DND-41 (cell line): ENCODE measurements around the gene TBXA2R.

Experiments used
- ATAC-seq: fragments of 200-7000 bp; cut with Tn5 transposase; 3 replicates; pipeline ENCODE4 v1.9.1; 2021; ENCODE audit warnings: low read depth; ENCODE audit not compliant: insufficient read depth
- DNase-seq: peaks from one replicate; pipeline ENCODE4 v3.0.0-alpha.2; 2020
- H2AFZ ChIP-seq: 2 replicates; pipeline ENCODE4 v1.6.0; 2012; ENCODE audit warnings: low read depth, low read length
- H3K27ac ChIP-seq: 2 replicates; pipeline ENCODE4 v1.5.1; 2012; ENCODE audit warnings: low read length, inconsistent platforms
- H3K27me3 ChIP-seq: fragments of 200-600 bp; sonication (generic); 2 replicates; pipeline ENCODE4 v1.6.0; 2012; ENCODE audit warnings: low read length, mild to moderate bottlenecking, inconsistent platforms; ENCODE audit not compliant: insufficient read depth, poor library complexity
- H3K36me3 ChIP-seq: 2 replicates; pipeline ENCODE4 v1.5.1; 2012; ENCODE audit warnings: low read length, inconsistent platforms; ENCODE audit not compliant: insufficient read depth
- H3K4me1 ChIP-seq: 2 replicates; pipeline ENCODE4 v1.5.1; 2012; ENCODE audit warnings: mild to moderate bottlenecking, low read length; ENCODE audit not compliant: insufficient read depth
- H3K4me2 ChIP-seq: 2 replicates; pipeline ENCODE4 v1.6.0; 2012; ENCODE audit warnings: mild to moderate bottlenecking, moderate library complexity, low read length, inconsistent platforms; ENCODE audit not compliant: insufficient read depth
- H3K4me3 ChIP-seq, 2 experiments: fragments of 200-600 bp in 1 of 2; shearing (Covaris generic) in 1 of 2; 2 replicates each; pipeline ENCODE4 v1.5.1; 2012 to 2016; ENCODE audit warnings: inconsistent platforms in 2 of 2, low read length in 2 of 2, mild to moderate bottlenecking in 2 of 2, low read depth in 1 of 2, moderate library complexity in 1 of 2
- H3K79me2 ChIP-seq: 2 replicates; pipeline ENCODE4 v1.6.0; 2012; ENCODE audit warnings: low read length, inconsistent platforms; ENCODE audit not compliant: insufficient read depth
- H3K9ac ChIP-seq: 2 replicates; pipeline ENCODE4 v1.6.0; 2012; ENCODE audit warnings: low read depth, mild to moderate bottlenecking, inconsistent platforms, low read length, moderate library complexity
- H3K9me3 ChIP-seq: 2 replicates; pipeline ENCODE4 v1.5.1; 2012; ENCODE audit warnings: low read length, moderate library complexity, mild to moderate bottlenecking, inconsistent platforms; ENCODE audit not compliant: insufficient read depth, severe bottlenecking
- H4K20me1 ChIP-seq: 2 replicates; pipeline ENCODE4 v1.6.0; 2012; ENCODE audit warnings: low read length; ENCODE audit not compliant: insufficient read depth
- EZH2 ChIP-seq: IDR thresholded peaks from 3 replicates; pipeline ENCODE4 v1.6.1; 2012; ENCODE audit warnings: borderline replicate concordance, low read depth, mild to moderate bottlenecking, moderate library complexity, low read length, inconsistent platforms; ENCODE audit not compliant: severe bottlenecking
- TF ChIP-seq, protein P1 (sequence below): IDR thresholded peaks from 2 replicates; pipeline ENCODE4 v1.5.1; 2012; ENCODE audit warnings: borderline replicate concordance, low read length, moderate library complexity, mild to moderate bottlenecking; ENCODE audit not compliant: poor library complexity, severe bottlenecking; ENCODE audit errors: extremely low read depth

The TBXA2R gene

DNA sequence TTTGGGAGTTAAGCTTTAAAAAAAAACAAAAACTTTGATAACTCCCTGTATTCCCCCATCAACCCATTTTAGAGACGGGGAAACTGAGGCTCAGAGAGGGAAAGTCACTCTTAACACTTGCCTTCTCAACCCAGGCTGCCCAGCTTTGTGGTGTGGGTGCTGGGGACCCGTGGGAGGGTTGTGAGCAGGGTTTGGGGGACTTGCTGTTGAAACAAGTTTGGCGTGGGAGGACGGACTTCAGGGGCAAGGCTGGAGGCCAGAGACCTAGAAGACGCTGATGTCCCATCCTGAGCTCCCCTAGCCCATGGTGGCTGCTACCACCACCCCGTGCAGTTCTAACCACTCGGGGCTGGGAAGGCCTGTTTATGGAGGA lies 20.7 kb upstream of the TBXA2R start:
- Histone ChIP-seq H2AFZ (peak overlapping the region; percentile 36), H3K9ac (peak overlapping the region; percentile 2; the same call in 1 of the 2 replicates), H3K36me3 (peaks cover 31% of the 10 kb centered on the region), H3K4me1 (peaks cover 35% of the 10 kb centered on the region), H3K9me3 (no peaks in the 10 kb centered on the region), H3K4me2 (peak overlapping the region; percentile 94), H3K79me2 (peaks cover 29% of the 10 kb centered on the region), H3K4me3 (peak overlapping the region in 1 of 2 experiments; percentile 38; a peak in 2 of 4 replicates), H3K27me3 (no peaks in the 10 kb centered on the region), H4K20me1 (peaks cover 27% of the 10 kb centered on the region), H3K27ac (peak overlapping the region; percentile 13; the same call in 1 of the 2 replicates)
- no peak for DNase-seq
- no peak for ATAC-seq
- TF ChIP-seq, protein P1, sequence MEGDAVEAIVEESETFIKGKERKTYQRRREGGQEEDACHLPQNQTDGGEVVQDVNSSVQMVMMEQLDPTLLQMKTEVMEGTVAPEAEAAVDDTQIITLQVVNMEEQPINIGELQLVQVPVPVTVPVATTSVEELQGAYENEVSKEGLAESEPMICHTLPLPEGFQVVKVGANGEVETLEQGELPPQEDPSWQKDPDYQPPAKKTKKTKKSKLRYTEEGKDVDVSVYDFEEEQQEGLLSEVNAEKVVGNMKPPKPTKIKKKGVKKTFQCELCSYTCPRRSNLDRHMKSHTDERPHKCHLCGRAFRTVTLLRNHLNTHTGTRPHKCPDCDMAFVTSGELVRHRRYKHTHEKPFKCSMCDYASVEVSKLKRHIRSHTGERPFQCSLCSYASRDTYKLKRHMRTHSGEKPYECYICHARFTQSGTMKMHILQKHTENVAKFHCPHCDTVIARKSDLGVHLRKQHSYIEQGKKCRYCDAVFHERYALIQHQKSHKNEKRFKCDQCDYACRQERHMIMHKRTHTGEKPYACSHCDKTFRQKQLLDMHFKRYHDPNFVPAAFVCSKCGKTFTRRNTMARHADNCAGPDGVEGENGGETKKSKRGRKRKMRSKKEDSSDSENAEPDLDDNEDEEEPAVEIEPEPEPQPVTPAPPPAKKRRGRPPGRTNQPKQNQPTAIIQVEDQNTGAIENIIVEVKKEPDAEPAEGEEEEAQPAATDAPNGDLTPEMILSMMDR, result no peak
- no peak for TF ChIP-seq EZH2

GRCh38 chr19:3626473-3627350 lies 20.0 kb upstream of the TBXA2R start, which contains the start of gene CACTIN:
CACTIN (minus strand) TSS chr19:3626790; CDS start chr19:3626762, 28 bp downstream.
- peaks cover 27% of the 10 kb centered on the region for H4K20me1 ChIP-seq
- peak; percentile 96 for ATAC-seq
- TF ChIP-seq, protein P1, result peak; percentile 17
- TF ChIP-seq EZH2, result no peak

GRCh38 chr19:3625996-3626472 lies 19.4 kb upstream of the TBXA2R start:
- Histone ChIP-seq H3K27me3 (no peaks in the 10 kb centered on the region), H3K36me3 (peaks cover 33% of the 10 kb centered on the region), H3K27ac (peak overlapping the region; percentile 98)

More at GRCh38 chr19:3626473-3627350, 20.0 kb upstream of the TBXA2R start, which contains the start of gene CACTIN:
- Histone ChIP-seq H3K36me3 (peaks cover 33% of the 10 kb centered on the region), H2AFZ (peak within 1 kb of the TSS; percentile 91), H3K27me3 (no peaks in the 10 kb centered on the region), H3K4me2 (peak within 1 kb of the TSS; percentile 94), H3K79me2 (peaks cover 31% of the 10 kb centered on the region), H3K9me3 (no peaks in the 10 kb centered on the region), H3K27ac (peak within 1 kb of the TSS; percentile 98), H3K4me3 (peak within 1 kb of the TSS; percentile 99), H3K9ac (peak within 1 kb of the TSS; percentile 77), H3K4me1 (peaks cover 35% of the 10 kb centered on the region)
- DNase-seq, result peak; percentile 99

More at GRCh38 chr19:3625996-3626472, 19.4 kb upstream of the TBXA2R start:
- peaks cover 35% of the 10 kb centered on the region for H3K4me1 ChIP-seq
- TF ChIP-seq EZH2, result no peak
- TF ChIP-seq, protein P1, result no peak
- H3K4me3 ChIP-seq, result peak overlapping the region; percentile 99
- H2AFZ ChIP-seq, result peak overlapping the region; percentile 91
- H3K4me2 ChIP-seq, result peak overlapping the region; percentile 94
- peak overlapping the region; percentile 77 for H3K9ac ChIP-seq
- no peaks in the 10 kb centered on the region for H3K9me3 ChIP-seq
- peaks cover 32% of the 10 kb centered on the region for H3K79me2 ChIP-seq
- no peak for DNase-seq
- ATAC-seq, result peak; percentile 1; the same call in 1 of the 3 replicates
- H4K20me1 ChIP-seq, result peaks cover 27% of the 10 kb centered on the region
